Umbilical cord (tissue), 2 donors: Measurements from ENCODE around the gene TES. TPM values are rescaled to one million over a fixed set of nuclear protein-coding genes. Genes with fewer than 3 reads are reported as not detected.
"Not testable (repeated sequence)": the region's sequence is repeated elsewhere in the genome, so short reads cannot be mapped to it uniquely, and the experiment has no call there.

ENCODE experiments used
- DNase-seq: peaks from one replicate; pipeline ENCODE4 v3.0.0-alpha.2; 2015; ENCODE audit warnings: low spot score
- total RNA-seq: library from RNA; depleted of rRNA; stranded (reverse); fragments of >200 nt; gene quantifications from one replicate; pipeline ENCODE4 v1.2.3, GENCODE V29; 2014; ENCODE audit warnings: low replicate concordance; ENCODE audit not compliant: insufficient read depth

The TES gene
- total RNA-seq, 1 donor from 2014 or later: 342 TPM

- DNase-seq: no peak
Observed at GRCh38 chr7:116242759-116243158, 32.4 kb downstream of the TES start.

GRCh38 chr7:116244803-116245202, 34.5 kb downstream of the TES start:
- DNase-seq: not testable (repeated sequence)

DNA sequence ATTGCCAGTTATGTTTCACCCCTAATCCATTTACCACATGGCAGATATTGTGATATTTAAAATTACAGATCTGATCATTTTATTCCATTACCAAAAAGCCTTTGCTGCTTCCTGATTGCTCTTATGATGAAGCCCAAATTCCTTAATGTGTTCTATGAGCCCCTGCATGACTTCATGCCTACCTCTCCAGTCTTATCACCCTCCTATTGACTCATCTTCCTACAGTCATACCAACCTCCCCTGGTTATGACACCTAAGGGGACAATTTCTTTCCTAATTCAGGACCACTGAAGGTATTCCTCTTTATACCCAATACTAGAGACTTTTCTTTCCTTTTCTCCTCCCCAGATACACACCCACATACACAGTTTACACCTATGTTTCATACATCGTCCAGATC, 36.0 kb downstream of the TES start:
- DNase-seq: no peak

DNA sequence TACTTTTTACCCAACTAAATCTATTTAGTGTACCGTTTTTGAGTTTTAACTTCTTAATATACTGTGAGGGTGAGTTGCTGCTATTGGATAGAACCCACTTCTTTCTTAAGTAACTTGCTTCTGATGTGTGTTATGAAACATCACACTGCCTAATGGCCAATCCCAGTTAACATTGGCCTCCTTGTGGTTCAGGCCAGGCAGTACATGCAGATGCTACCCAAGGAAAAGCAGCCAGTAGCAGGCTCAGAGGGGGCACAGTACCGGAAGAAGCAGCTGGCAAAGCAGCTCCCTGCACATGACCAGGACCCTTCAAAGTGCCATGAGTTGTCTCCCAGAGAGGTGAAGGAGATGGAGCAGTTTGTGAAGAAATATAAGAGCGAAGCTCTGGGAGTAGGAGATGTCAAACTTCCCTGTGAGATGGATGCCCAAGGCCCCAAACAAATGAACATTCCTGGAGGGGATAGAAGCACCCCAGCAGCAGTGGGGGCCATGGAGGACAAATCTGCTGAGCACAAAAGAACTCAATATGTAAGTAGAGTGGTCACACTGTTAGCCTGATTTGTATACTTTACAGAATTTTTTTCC, 39.7 kb downstream of the TES start:
- no peak for DNase-seq

GRCh38 chr7:116251675-116252074, 41.3 kb downstream of the TES start:
- no peak for DNase-seq

GRCh38 chr7:116252249-116252648, 41.9 kb downstream of the TES start:
- no peak for DNase-seq

- DNase-seq: no peak
Observed at GRCh38 chr7:116257156-116257555, 46.8 kb downstream of the TES start.

DNA sequence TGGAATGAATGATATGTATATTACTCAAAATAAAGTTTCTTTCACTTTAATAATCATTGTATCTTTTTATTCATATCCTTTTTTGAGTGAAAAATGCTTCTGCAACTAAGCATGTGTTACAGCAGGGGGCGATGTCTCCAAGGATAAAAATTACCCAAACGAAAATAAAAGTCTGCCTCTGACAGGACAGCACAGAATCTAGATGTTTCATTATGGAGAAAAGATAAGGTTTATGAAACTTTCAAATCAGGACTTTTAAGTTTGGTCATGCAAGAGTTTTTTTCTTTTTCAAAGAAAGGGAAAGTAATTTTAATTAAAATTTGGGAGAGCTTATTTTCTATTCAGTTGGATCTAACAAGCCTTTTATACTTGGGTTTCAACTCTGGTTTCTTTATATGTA, 48.4 kb downstream of the TES start:
- peak; percentile 81 for DNase-seq

DNA sequence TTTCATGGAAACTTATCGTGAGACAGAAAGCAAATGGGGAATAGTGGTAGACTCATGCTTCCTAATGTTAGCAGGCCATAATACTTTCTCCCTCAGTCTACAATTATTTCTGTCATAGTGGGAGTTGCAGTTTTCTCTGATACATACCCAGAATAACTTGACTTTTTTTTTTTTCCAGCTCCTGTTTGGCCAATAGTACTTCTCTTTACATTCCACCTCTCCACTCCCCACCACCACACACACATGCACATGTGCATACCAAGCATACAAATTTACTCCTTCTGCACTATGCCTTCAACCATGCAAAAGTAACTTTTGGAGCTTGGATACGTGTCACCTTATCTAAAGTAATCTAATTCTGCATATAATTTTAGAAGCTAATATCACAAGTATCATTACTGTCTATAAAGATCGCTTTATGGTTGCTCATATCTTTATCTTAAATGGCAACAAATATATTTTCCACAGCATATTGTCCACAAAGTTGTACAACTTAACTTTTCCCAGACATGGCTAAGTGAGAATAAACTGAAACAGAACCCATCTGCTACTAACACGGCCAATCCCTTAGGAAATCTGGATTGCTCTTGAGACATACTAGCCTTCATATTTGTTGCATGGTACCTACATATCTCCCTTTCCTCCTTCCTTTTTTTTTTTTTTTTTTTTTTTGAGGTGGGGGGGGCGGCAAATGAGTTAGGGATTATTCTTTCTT, 49.0 kb downstream of the TES start:
- peak; percentile 49 for DNase-seq

DNA sequence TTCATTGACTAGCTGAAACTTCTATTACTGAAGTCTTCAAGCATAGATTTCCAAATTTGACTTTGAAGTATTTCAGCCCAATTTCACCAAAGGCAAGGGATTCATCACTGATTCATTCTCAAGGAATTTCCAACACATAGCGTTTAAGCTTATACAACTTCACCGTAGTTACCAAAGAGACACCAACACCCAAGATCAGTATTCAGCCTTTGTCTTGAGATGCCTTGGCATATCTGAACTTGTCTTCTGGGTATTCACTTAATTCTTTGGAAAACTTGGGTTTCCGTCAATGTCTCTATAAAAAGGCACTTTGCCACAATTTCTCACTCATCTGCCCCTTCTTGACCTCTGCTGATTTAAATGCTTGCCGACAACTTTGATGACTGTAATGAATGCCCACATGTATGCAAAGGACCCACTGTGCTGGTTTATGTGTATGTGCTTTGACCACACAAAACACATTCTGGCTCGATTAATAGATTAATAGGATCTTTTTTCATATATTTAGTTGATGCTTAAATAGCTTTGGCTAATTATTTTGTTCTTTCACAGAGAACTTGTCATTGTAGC, 49.6 kb downstream of the TES start:
- no peak for DNase-seq

GRCh38 chr7:116261904-116262303, 51.6 kb downstream of the TES start:
- DNase-seq: no peak

- no peak for DNase-seq
Observed at GRCh38 chr7:116265881-116266280, 55.5 kb downstream of the TES start.

DNA sequence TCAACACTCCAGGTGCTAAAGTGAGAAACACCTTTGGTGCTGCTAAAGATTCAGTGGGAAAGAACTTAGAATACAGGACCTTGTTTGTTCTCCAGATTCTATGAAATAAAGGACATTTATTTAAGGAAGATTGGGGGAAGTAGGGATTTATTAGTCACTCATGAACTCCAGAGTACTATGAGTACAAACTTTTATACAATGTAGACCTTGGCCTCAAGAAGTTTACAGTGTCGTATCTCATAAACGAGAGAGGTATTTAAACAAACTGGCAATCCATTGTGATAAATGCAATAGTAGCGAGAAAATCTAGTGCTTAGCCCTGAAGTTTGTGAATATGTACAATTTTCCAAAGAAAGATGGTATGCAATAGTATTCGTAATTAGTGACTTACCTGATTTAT, 59.1 kb downstream of the TES start:
- no peak for DNase-seq

- DNase-seq: peak; percentile 95
Observed at GRCh38 chr7:116271161-116271913, 61.0 kb downstream of the TES start.

- DNase-seq: peak; percentile 98
Observed at GRCh38 chr7:116271963-116272886, 61.9 kb downstream of the TES start.

DNA sequence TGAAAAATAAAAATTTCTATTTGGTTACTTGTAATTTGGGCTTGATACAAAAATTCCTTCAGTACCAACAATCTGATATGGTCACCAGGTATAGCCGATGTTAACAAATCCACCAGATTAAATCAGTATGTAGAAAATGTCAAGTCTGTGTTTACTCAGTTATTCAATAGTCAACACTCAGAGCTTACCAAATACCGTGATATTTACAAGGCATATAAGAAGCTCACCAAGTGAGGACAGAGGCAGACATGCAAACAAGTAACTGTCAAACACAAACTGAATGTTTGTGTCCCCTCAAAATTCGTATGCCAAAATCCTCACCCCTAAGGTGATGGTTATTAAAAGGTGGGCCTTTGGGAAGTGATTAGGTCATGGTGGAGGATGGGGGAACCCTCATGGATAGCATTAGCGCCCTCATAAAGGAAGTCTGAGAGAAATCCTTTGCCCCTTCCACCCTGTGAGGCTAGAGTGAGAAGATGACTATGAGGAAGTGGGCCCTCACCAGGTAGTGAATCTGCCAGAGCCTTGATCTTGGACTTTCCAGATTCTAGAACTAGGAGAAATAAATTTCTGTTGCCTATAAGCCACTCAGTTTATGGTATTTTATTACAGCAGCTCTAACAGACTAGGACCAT, 63.1 kb downstream of the TES start:
- DNase-seq: no peak

DNA sequence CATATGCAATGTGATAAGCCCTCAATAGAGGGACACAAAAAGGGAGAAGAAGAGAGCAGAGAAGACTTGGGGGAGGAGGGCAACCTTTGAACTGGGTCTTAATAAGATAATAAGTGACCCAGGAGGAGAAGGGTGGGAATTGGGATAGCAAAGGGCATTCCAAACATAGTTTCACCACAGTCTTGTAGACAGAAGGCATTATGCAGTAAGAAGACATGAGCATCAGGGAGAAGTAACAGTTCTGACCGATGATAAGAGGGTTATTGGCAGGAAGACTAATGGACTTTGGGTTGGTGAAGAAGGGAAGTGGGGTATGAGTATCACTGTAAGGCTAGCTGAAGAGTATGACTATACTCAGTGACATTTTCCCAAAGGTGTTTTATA, 63.6 kb downstream of the TES start:
- DNase-seq: no peak

DNA sequence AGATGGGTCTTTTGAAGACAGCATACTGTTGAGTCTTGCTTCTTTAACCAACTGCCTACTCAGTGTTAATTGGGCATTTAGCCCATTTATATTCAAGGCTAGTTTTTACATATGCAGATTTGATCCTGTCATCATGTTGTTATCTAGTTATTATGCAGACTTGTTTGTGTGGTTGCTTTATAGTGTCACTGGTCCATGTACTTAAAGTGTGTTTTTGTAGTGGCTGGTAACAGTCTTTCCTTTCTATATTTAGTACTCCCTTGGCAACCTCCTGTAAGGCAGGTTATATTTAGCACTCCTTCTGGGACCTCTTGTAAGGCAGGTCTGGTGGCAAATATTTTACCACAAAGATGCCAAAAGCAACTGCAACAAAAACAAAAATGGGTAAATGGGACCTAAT, 66.7 kb downstream of the TES start:
- DNase-seq: no peak

DNA sequence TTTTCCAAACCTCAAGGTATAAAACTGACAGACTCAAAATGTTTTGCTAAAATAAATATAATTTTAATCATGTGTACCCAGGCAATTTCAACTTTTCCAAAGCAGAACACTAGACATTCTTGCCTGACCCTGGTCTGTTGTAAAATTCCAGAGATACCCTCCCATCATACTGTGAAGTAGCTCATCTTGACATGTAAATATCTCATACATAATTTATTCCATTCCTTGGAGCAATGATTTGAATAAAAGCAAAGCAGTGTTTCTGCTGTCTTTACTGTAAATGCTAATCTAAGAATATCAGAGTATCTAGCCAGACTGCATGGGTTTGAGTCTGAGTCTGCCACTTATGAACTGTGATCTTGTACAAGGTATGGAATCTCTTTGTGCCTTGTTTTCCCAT, 68.9 kb downstream of the TES start:
- no peak for DNase-seq

GRCh38 chr7:116280803-116281202, 70.5 kb downstream of the TES start:
- DNase-seq: no peak

- DNase-seq: no peak
Observed at GRCh38 chr7:116283595-116284204, 73.4 kb downstream of the TES start.
